Hepatocyte (in vitro differentiated cells): ENCODE data around the gene DNM1L. TPM values are rescaled to one million over a fixed set of nuclear protein-coding genes. Genes with fewer than 3 reads are reported as not detected.

Experiments used
- DNase-seq: peaks from one replicate; pipeline ENCODE4 v3.0.0-alpha.2; 2016; ENCODE audit warnings: low spot score
- H2AFZ ChIP-seq: fragments of 200-600 bp; sonication (generic); 2 replicates; pipeline ENCODE4 v1.6.0; 2016; ENCODE audit warnings: antibody characterized with exemption, mild to moderate bottlenecking
- H3K27ac ChIP-seq: fragments of 200-600 bp; sonication (generic); 2 replicates; pipeline ENCODE4 v1.5.1; 2016; ENCODE audit warnings: mild to moderate bottlenecking
- H3K27me3 ChIP-seq: fragments of 200-600 bp; sonication (generic); 2 replicates; pipeline ENCODE4 v1.6.1; 2016
- H3K36me3 ChIP-seq: fragments of 200-600 bp; sonication (generic); replicated peaks from 2 replicates; pipeline ENCODE4 v1.5.1; 2016; ENCODE audit warnings: low read depth; ENCODE audit not compliant: insufficient read depth
- H3K4me1 ChIP-seq: fragments of 200-600 bp; sonication (generic); 2 replicates; pipeline ENCODE4 v1.5.1; 2016; ENCODE audit warnings: mild to moderate bottlenecking, moderate library complexity; ENCODE audit not compliant: insufficient read depth
- H3K4me2 ChIP-seq: fragments of 200-600 bp; sonication (generic); 2 replicates; pipeline ENCODE4 v1.6.0; 2016
- H3K4me3 ChIP-seq: fragments of 200-600 bp; sonication (generic); 2 replicates; pipeline ENCODE4 v1.5.1; 2016; ENCODE audit warnings: mild to moderate bottlenecking
- H3K79me2 ChIP-seq: fragments of 200-600 bp; sonication (generic); 2 replicates; pipeline ENCODE4 v1.6.0; 2017; ENCODE audit warnings: mild to moderate bottlenecking
- H3K9me2 ChIP-seq: fragments of 200-600 bp; sonication (generic); replicated peaks from 2 replicates; pipeline ENCODE4 v1.6.0; 2017; ENCODE audit warnings: mild to moderate bottlenecking; ENCODE audit not compliant: insufficient read depth
- H3K9me3 ChIP-seq: fragments of 200-600 bp; sonication (generic); 2 replicates; pipeline ENCODE4 v1.5.1; 2016; ENCODE audit warnings: low read depth, mild to moderate bottlenecking
- H4K20me1 ChIP-seq: fragments of 200-600 bp; sonication (generic); 2 replicates; pipeline ENCODE4 v1.6.0; 2016; ENCODE audit warnings: mild to moderate bottlenecking; ENCODE audit not compliant: insufficient read depth, poor library complexity, severe bottlenecking
- CTCF ChIP-seq: fragments of 200-600 bp; sonication (generic); IDR thresholded peaks from 2 replicates; pipeline ENCODE4 v1.5.1; 2016; ENCODE audit warnings: antibody characterized with exemption, mild to moderate bottlenecking; ENCODE audit not compliant: poor library complexity
- EZH2 ChIP-seq: fragments of 200-600 bp; sonication (generic); IDR thresholded peaks from 2 replicates; pipeline ENCODE4 v1.6.1; 2016; ENCODE audit warnings: antibody characterized with exemption, mild to moderate bottlenecking, borderline replicate concordance
- EZH2phosphoT487 ChIP-seq: fragments of 200-600 bp; sonication (generic); IDR thresholded peaks from one replicate; pipeline ENCODE4 v1.6.1; 2018; ENCODE audit warnings: antibody characterized with exemption, mild to moderate bottlenecking, low read depth, moderate library complexity; ENCODE audit not compliant: unreplicated experiment, severe bottlenecking
- WGBS: methylation state at CpG from one replicate; pipeline ENCODE4 v1.1.6; 2016; ENCODE audit warnings: low lambda C conversion rate; ENCODE audit errors: missing lambda C conversion rate; 5-methylcytosine and 5-hydroxymethylcytosine counted together
- polyA plus RNA-seq: library from polyadenylated mRNA; unstranded; fragments of >200 nt; fragmentation: Nextera tagmentation; extraction: Ambion mirVana; gene quantifications from 2 replicates; pipeline ENCODE4 v1.2.1, GENCODE V29; 2016
- total RNA-seq: library from RNA; depleted of rRNA; stranded (reverse); fragments of >200 nt; gene quantifications from 2 replicates; pipeline ENCODE4 v1.2.3, GENCODE V29; 2014

DNM1L gene
- total and polyA plus RNA-seq, 2 experiments from 2014 or later, result 49.1 to 70.8 TPM

DNA sequence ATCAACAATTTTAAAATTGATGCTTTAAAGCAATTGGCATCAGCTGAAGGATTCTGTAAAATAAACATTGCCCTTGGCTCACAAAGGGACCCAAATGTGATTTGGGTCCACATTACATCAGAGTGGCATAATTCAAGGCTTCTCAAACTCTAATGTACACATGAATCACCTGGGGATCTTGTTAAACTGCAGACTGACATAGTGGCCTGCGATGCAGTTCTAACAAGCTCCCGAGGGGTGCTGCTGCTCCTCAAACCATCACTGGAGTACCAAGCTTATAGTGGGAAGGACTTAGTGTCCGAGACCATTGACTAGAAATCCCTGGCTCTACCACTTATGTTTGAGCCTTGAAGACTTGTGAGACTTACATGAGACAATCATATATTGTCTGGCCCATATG is 31.8 kb upstream of the DNM1L start:
- Histone ChIP-seq H3K4me1 (no peaks in the 10 kb centered on the region), H3K9me3 (no peaks in the 10 kb centered on the region), H2AFZ (no peak overlapping the region), H3K79me2 (no peaks in the 10 kb centered on the region), H3K36me3 (no peaks in the 10 kb centered on the region), H3K4me2 (no peak overlapping the region), H3K9me2 (no peaks in the 10 kb centered on the region), H4K20me1 (no peaks in the 10 kb centered on the region), H3K4me3 (no peak overlapping the region), H3K27me3 (no peaks in the 10 kb centered on the region), H3K27ac (no peak overlapping the region)
- no peak for DNase-seq
- TF ChIP-seq EZH2phosphoT487, result no peak
- TF ChIP-seq CTCF, result no peak
- no peak for TF ChIP-seq EZH2
- WGBS, result 67% methylated on average over 3 of the region's 3 CpGs

- H3K27ac ChIP-seq, result no peak overlapping the region
- H4K20me1 ChIP-seq, result no peaks in the 10 kb centered on the region
- no peak for DNase-seq
- TF ChIP-seq EZH2phosphoT487, result no peak
- no peak for TF ChIP-seq CTCF
- TF ChIP-seq EZH2, result no peak
- no peaks in the 10 kb centered on the region for H3K9me2 ChIP-seq
- H2AFZ ChIP-seq, result no peak overlapping the region
- no peaks in the 10 kb centered on the region for H3K27me3 ChIP-seq
- 43% methylated on average over 2 of the region's 2 CpGs for WGBS
- no peaks in the 10 kb centered on the region for H3K36me3 ChIP-seq
- no peaks in the 10 kb centered on the region for H3K9me3 ChIP-seq
- H3K4me2 ChIP-seq, result no peak overlapping the region
- H3K4me3 ChIP-seq, result no peak overlapping the region
- no peaks in the 10 kb centered on the region for H3K4me1 ChIP-seq
- H3K79me2 ChIP-seq, result no peaks in the 10 kb centered on the region
Measured at GRCh38 chr12:32650508-32650907, 28.6 kb upstream of the DNM1L start.

GRCh38 chr12:32651151-32651955 is 27.7 kb upstream of the DNM1L start:
- H3K79me2 ChIP-seq, result no peaks in the 10 kb centered on the region
- WGBS, result 94% methylated on average over 5 of the region's 5 CpGs
- TF ChIP-seq EZH2phosphoT487, result no peak
- TF ChIP-seq EZH2, result no peak
- no peak for TF ChIP-seq CTCF
- H3K4me1 ChIP-seq, result no peaks in the 10 kb centered on the region
- H3K9me3 ChIP-seq, result no peaks in the 10 kb centered on the region
- H3K27ac ChIP-seq, result no peak overlapping the region
- no peaks in the 10 kb centered on the region for H4K20me1 ChIP-seq
- H3K4me3 ChIP-seq, result no peak overlapping the region
- H3K4me2 ChIP-seq, result no peak overlapping the region
- no peaks in the 10 kb centered on the region for H3K9me2 ChIP-seq
- DNase-seq, result no peak
- no peaks in the 10 kb centered on the region for H3K36me3 ChIP-seq
- H2AFZ ChIP-seq, result no peak overlapping the region
- H3K27me3 ChIP-seq, result no peaks in the 10 kb centered on the region

GRCh38 chr12:32651956-32652210 is 27.2 kb upstream of the DNM1L start:
- Histone ChIP-seq H3K4me2 (no peak overlapping the region), H3K27ac (no peak overlapping the region)

More at GRCh38 chr12:32651956-32652210, 27.2 kb upstream of the DNM1L start:
- no peaks in the 10 kb centered on the region for H3K9me3 ChIP-seq
- WGBS, result 83% methylated on average over 4 of the region's 4 CpGs
- H3K9me2 ChIP-seq, result no peaks in the 10 kb centered on the region
- no peaks in the 10 kb centered on the region for H3K36me3 ChIP-seq
- no peak for DNase-seq
- no peaks in the 10 kb centered on the region for H3K27me3 ChIP-seq
- no peaks in the 10 kb centered on the region for H3K4me1 ChIP-seq
- H3K4me3 ChIP-seq, result no peak overlapping the region
- no peak overlapping the region for H2AFZ ChIP-seq
- H3K79me2 ChIP-seq, result no peaks in the 10 kb centered on the region
- H4K20me1 ChIP-seq, result no peaks in the 10 kb centered on the region
- TF ChIP-seq EZH2phosphoT487, result no peak
- no peak for TF ChIP-seq EZH2
- no peak for TF ChIP-seq CTCF
